Neuronal stem cell (in vitro differentiated cells): Measurements from ENCODE around the gene FRAS1.

ENCODE experiments used
- DNase-seq: peaks from one replicate; pipeline ENCODE4 v3.0.0-alpha.2; 2013; ENCODE audit warnings: low spot score
- H2AFZ ChIP-seq: one replicate; pipeline ENCODE4 v1.6.1; 2013; ENCODE audit warnings: mild to moderate bottlenecking, low read length, inconsistent platforms
- H2AK5ac ChIP-seq: 2 replicates; pipeline ENCODE4 v1.6.1; 2013; ENCODE audit warnings: low read depth, mild to moderate bottlenecking, inconsistent platforms, low read length, moderate library complexity, mixed read lengths
- H2BK120ac ChIP-seq: 2 replicates; pipeline ENCODE4 v1.6.1; 2013; ENCODE audit warnings: low read depth, mild to moderate bottlenecking, inconsistent platforms, low read length, moderate library complexity, mixed read lengths
- H2BK12ac ChIP-seq: one replicate; pipeline ENCODE4 v1.6.1; 2013; ENCODE audit warnings: low read length, inconsistent platforms
- H2BK15ac ChIP-seq: 2 replicates; pipeline ENCODE4 v1.6.1; 2013; ENCODE audit warnings: mild to moderate bottlenecking, low read length, inconsistent platforms, mixed read lengths
- H2BK5ac ChIP-seq: one replicate; pipeline ENCODE4 v1.6.1; 2013; ENCODE audit warnings: inconsistent platforms, mild to moderate bottlenecking, low read length, moderate library complexity
- H3K14ac ChIP-seq: one replicate; pipeline ENCODE4 v1.6.1; 2013; ENCODE audit warnings: low read length, inconsistent platforms
- H3K18ac ChIP-seq: 2 replicates; pipeline ENCODE4 v1.6.1; 2013; ENCODE audit warnings: low read length, inconsistent platforms
- H3K23ac ChIP-seq: 2 replicates; pipeline ENCODE4 v1.6.1; 2013; ENCODE audit warnings: low read depth, mild to moderate bottlenecking, mixed read lengths, low read length, inconsistent platforms; ENCODE audit not compliant: poor library complexity
- H3K27ac ChIP-seq: replicated peaks from 3 replicates; pipeline ENCODE4 v1.5.1; 2013; ENCODE audit warnings: low read length, inconsistent platforms
- H3K27me3 ChIP-seq, 3 experiments: 2 replicates each; pipeline ENCODE4 v1.6.1; 2013; ENCODE audit warnings: low read length in 3 of 3, mild to moderate bottlenecking in 2 of 3, inconsistent platforms in 1 of 3, low read depth in 1 of 3, mixed read lengths in 1 of 3, moderate library complexity in 1 of 3; ENCODE audit not compliant: control insufficient read depth in 3 of 3, insufficient read depth in 3 of 3
- H3K36me3 ChIP-seq, 2 donors: replicated peaks in 1 of 2; 2 replicates each; pipeline ENCODE4 v1.6.1; 2013; ENCODE audit warnings: low read length in 2 of 2; ENCODE audit not compliant: control insufficient read depth in 2 of 2, insufficient read depth in 2 of 2
- H3K4ac ChIP-seq: 2 replicates; pipeline ENCODE4 v1.6.1; 2013; ENCODE audit warnings: inconsistent platforms, mild to moderate bottlenecking, low read length, moderate library complexity
- H3K4me1 ChIP-seq, 2 donors: 1 replicate in 1 of 2; 2 replicates in 1 of 2; pipeline ENCODE4 v1.6.1; 2013; ENCODE audit warnings: low read length in 2 of 2, low read depth in 1 of 2; ENCODE audit not compliant: control insufficient read depth in 2 of 2, insufficient read depth in 1 of 2
- H3K4me2 ChIP-seq: one replicate; pipeline ENCODE4 v1.6.1; 2013; ENCODE audit warnings: mild to moderate bottlenecking, low read length, inconsistent platforms; ENCODE audit not compliant: insufficient read depth, poor library complexity, severe bottlenecking
- H3K4me3 ChIP-seq, 2 donors: 2 replicates each; pipeline ENCODE4 v1.5.1; 2013; ENCODE audit warnings: low read length in 2 of 2, mild to moderate bottlenecking in 2 of 2, inconsistent platforms in 1 of 2, moderate library complexity in 1 of 2
- H3K79me1 ChIP-seq: one replicate; pipeline ENCODE4 v1.6.1; 2013; ENCODE audit warnings: low read depth, mild to moderate bottlenecking, inconsistent platforms, low read length, moderate library complexity
- H3K9ac ChIP-seq: one replicate; pipeline ENCODE4 v1.6.1; 2013; ENCODE audit warnings: mild to moderate bottlenecking, low read depth, low read length, inconsistent platforms; ENCODE audit not compliant: poor library complexity
- H3K9me3 ChIP-seq, 2 donors: replicated peaks in 1 of 2; 2 replicates each; pipeline versions ENCODE3 to v1.6.1; 2013; ENCODE audit warnings: low read length in 2 of 2, mild to moderate bottlenecking in 2 of 2, inconsistent platforms in 1 of 2, low read depth in 1 of 2, mixed read lengths in 1 of 2, moderate library complexity in 1 of 2; ENCODE audit not compliant: control insufficient read depth in 2 of 2, insufficient read depth in 1 of 2
- H4K8ac ChIP-seq: one replicate; pipeline ENCODE4 v1.6.1; 2013; ENCODE audit warnings: low read depth, mild to moderate bottlenecking, inconsistent platforms, low read length, moderate library complexity
- H4K91ac ChIP-seq: one replicate; pipeline ENCODE4 v1.6.1; 2013; ENCODE audit warnings: low read length, low read depth, mild to moderate bottlenecking, inconsistent platforms; ENCODE audit not compliant: poor library complexity
- WGBS, 2 donors: extraction: QIAGEN DNeasy Blood & Tissue Kit; methylation state at CpG; one replicate each; pipeline ENCODE4 v1.1.7; 2013; ENCODE audit warnings: missing lambda C conversion rate in 2 of 2, mixed read lengths in 1 of 2; ENCODE audit not compliant: insufficient read length in 2 of 2, insufficient replicate concordance in 1 of 2; ENCODE audit errors: extremely low coverage in 2 of 2; 5-methylcytosine and 5-hydroxymethylcytosine counted together

Gene FRAS1

DNA sequence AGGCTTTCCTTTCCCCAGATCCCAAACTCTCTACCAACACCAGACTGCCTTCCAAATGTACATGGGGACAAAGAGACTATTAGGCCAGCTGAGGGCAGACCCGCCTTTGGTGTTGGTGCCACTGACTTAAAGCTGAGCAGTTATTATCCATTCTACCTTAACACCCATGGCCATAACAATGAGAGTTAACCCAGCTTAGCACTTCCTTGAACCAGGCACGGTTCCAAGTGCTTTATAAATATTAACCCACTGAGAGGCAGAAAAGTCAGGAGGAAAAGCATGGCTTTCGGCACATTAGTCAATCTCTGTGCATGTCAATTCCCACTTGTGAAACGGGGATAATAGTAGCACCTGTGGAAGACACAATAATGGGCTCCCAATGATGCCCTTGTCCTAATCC lies 251.4 kb downstream of the FRAS1 start:
- H2BK120ac ChIP-seq: no peak overlapping the region
- WGBS, 2 donors: no CpG with 5 or more reads among the region's 4 CpGs

DNA sequence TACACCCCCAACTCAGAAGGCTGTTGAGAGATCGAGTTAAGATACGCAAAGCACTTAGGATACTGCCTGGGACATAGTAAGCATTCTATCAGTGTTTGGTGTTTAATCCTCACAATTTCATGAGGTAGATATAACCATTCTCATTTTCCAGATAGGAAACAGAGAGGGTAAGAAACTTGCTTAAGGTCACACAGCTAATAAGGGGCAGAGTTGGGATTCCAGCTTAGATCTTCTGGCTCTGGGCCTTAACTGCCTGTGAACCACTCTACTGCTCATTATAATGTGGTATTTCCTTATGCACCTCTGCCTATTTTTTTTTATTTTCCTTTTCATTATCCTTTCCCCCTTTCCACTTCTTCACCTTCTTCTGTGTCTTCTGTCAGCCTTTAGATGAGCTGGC lies 252.2 kb downstream of the FRAS1 start:
- Histone ChIP-seq H3K14ac (no peak overlapping the region), H3K27me3 (no peaks in the 10 kb centered on the region), H3K4ac (no peak overlapping the region), H4K91ac (no peak overlapping the region), H3K36me3 (no peaks in the 10 kb centered on the region), H3K4me3 (no peak overlapping the region), H3K4me2 (no peak overlapping the region), H4K8ac (no peak overlapping the region), H2BK12ac (no peak overlapping the region), H3K4me1 (peaks cover 6 to 10% of the 10 kb centered on the region in 2 donors), H3K18ac (no peak overlapping the region), H3K9me3 (no peaks in the 10 kb centered on the region), H2BK120ac (no peak overlapping the region), H2BK5ac (no peak overlapping the region), H3K23ac (no peak overlapping the region), H3K9ac (no peak overlapping the region), H2BK15ac (no peak overlapping the region), H3K79me1 (no peaks in the 10 kb centered on the region), H2AFZ (no peak overlapping the region), H2AK5ac (no peak overlapping the region), H3K27ac (peak overlapping the region; percentile 45)
- WGBS, 2 donors: no CpG with 5 or more reads among the region's 2 CpGs
- no peak for DNase-seq

More for the DNA sequence above, 251.4 kb downstream of the FRAS1 start:
- no peak overlapping the region for H3K14ac ChIP-seq
- H3K18ac ChIP-seq: peak overlapping the region; percentile 22
- no peaks in the 10 kb centered on the region for H3K36me3 ChIP-seq
- H3K79me1 ChIP-seq: no peaks in the 10 kb centered on the region
- H3K4ac ChIP-seq: no peak overlapping the region
- no peak overlapping the region for H4K8ac ChIP-seq
- H3K9me3 ChIP-seq: no peaks in the 10 kb centered on the region
- H3K4me3 ChIP-seq: no peak overlapping the region
- no peak overlapping the region for H3K4me2 ChIP-seq
- H3K27ac ChIP-seq: no peak overlapping the region
- H4K91ac ChIP-seq: no peak overlapping the region
- H3K23ac ChIP-seq: no peak overlapping the region
- DNase-seq: no peak
- H2AFZ ChIP-seq: no peak overlapping the region
- no peak overlapping the region for H2BK15ac ChIP-seq
- H2BK5ac ChIP-seq: no peak overlapping the region
- no peak overlapping the region for H3K9ac ChIP-seq
- H3K27me3 ChIP-seq: no peaks in the 10 kb centered on the region
- no peak overlapping the region for H2AK5ac ChIP-seq
- no peak overlapping the region for H2BK12ac ChIP-seq
- H3K4me1 ChIP-seq: peaks cover 6 to 10% of the 10 kb centered on the region in 2 donors

DNA sequence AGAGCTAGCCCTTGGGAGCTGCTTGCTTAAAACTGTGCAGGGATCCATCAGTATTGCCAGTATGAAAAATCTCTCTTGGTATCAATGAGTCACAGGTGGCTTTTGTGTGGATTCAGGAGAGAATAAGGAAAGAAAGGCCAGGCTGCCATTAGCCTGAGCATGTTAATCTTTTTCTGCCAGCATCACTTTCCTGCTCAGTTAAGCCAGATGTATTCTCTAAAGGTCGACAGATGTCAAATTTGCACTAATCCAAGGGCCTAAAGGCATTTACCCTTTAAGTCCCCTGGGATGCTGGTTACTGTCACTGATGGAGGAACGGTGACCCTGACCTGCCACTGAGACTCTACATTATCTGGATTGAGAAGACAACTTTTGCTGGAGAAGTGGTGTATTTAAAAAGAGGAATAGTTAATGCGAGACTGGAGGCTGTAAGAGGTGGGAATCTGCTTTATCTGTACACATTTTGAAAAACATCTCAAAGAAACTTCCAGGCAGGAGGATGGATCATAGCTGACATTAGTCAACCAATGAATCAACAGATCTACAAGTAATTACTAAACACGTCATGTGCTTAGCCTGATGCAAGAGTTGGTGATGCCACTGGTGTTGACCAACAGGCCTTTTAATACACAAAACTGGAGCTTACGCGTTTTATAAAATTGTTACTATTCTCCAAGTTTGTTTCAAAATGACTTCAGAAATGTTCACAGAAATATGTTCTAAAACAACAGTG lies 253.1 kb downstream of the FRAS1 start:
- Histone ChIP-seq H3K4me3 (no peak overlapping the region), H2BK120ac (no peak overlapping the region), H3K23ac (no peak overlapping the region), H2AK5ac (no peak overlapping the region), H3K4me2 (no peak overlapping the region), H3K18ac (no peak overlapping the region), H3K4me1 (peaks cover 6 to 10% of the 10 kb centered on the region in 2 donors), H2BK5ac (no peak overlapping the region), H3K4ac (no peak overlapping the region), H4K8ac (no peak overlapping the region), H4K91ac (no peak overlapping the region), H2BK12ac (no peak overlapping the region), H3K27ac (peak overlapping the region; percentile 45), H3K9ac (no peak overlapping the region), H3K27me3 (no peaks in the 10 kb centered on the region), H2AFZ (no peak overlapping the region), H2BK15ac (no peak overlapping the region), H3K9me3 (no peaks in the 10 kb centered on the region), H3K14ac (no peak overlapping the region), H3K36me3 (no peaks in the 10 kb centered on the region), H3K79me1 (no peaks in the 10 kb centered on the region)
- DNase-seq: peak; percentile 26
- no CpG with 5 or more reads among the region's 6 CpGs for WGBS, 2 donors

DNA sequence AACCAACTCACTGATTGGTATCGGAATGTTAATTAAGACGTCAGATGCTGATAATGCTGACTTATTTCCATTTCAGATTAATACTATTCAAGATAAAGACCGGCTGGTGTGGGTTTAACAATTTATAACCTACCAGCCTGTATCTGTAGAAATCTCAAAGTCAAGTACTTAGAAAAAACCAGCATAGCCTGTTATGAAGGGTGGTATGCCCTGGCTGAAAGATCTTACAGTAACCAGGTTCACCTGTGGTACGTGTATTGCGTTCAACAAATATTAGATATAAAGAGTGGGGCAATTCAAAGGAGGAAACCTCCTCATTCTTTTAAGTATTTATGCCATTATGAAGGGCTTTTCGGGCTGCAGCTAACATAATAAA lies 253.6 kb downstream of the FRAS1 start:
- H2BK5ac ChIP-seq: no peak overlapping the region
- no peaks in the 10 kb centered on the region for H3K27me3 ChIP-seq
- H3K18ac ChIP-seq: no peak overlapping the region
- H3K4me1 ChIP-seq: peaks cover 6 to 10% of the 10 kb centered on the region in 2 donors
- no peak overlapping the region for H2AFZ ChIP-seq
- H3K23ac ChIP-seq: no peak overlapping the region
- H3K14ac ChIP-seq: no peak overlapping the region
- H3K9me3 ChIP-seq: no peaks in the 10 kb centered on the region
- H2AK5ac ChIP-seq: no peak overlapping the region
- no peak overlapping the region for H3K27ac ChIP-seq
- H3K4me3 ChIP-seq: no peak overlapping the region
- no peak overlapping the region for H3K4ac ChIP-seq
- no CpG with 5 or more reads among the region's 6 CpGs for WGBS, 2 donors
- no peaks in the 10 kb centered on the region for H3K79me1 ChIP-seq
- no peak overlapping the region for H3K4me2 ChIP-seq
- no peak overlapping the region for H2BK15ac ChIP-seq
- H4K8ac ChIP-seq: no peak overlapping the region
- H3K9ac ChIP-seq: no peak overlapping the region
- no peak overlapping the region for H4K91ac ChIP-seq
- H3K36me3 ChIP-seq: peaks cover 0 to 2% of the 10 kb centered on the region in 2 donors
- no peak for DNase-seq
- H2BK12ac ChIP-seq: no peak overlapping the region
- H2BK120ac ChIP-seq: no peak overlapping the region
